ENCODE data around the gene DAB2IP. TPM values are rescaled to one million over a fixed set of nuclear protein-coding genes. Genes with fewer than 3 reads are reported as not detected.

The DAB2IP gene
- total RNA-seq, 1 experiment from 2014 or later: 4.0 TPM

DNA sequence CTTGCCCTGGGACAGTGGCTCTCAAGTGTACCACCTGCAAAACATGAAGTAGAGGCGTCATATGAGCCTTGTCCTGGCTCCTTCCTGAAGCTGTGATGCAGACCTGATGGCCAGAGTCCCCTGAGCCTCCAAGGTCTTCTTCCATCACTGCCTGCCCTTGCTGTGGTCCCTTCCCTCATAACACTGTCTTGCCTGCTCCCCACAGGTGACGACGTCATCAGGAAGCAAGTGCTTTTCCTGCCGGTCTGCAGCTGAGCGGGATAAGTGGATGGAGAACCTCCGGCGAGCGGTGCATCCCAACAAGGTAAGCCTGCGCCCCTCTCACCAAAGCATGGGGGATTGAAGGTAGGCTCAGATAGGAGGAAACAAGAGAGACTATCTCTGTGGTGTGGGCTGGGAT is 107.3 kb downstream of the DAB2IP start:
- DNase-seq (ENCODE audit: low read depth): no peak

DNA sequence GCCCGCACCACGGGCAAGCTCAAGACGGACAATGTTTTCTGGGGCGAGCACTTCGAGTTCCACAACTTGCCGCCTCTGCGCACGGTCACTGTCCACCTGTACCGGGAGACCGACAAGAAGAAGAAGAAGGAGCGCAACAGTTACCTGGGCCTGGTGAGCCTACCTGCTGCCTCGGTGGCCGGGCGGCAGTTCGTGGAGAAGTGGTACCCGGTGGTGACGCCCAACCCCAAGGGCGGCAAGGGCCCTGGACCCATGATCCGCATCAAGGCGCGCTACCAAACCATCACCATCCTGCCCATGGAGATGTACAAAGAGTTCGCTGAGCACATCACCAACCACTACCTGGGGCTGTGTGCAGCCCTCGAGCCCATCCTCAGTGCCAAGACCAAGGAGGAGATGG is 108.6 kb downstream of the DAB2IP start:
- DNase-seq (ENCODE audit: low read depth): no peak

DNA sequence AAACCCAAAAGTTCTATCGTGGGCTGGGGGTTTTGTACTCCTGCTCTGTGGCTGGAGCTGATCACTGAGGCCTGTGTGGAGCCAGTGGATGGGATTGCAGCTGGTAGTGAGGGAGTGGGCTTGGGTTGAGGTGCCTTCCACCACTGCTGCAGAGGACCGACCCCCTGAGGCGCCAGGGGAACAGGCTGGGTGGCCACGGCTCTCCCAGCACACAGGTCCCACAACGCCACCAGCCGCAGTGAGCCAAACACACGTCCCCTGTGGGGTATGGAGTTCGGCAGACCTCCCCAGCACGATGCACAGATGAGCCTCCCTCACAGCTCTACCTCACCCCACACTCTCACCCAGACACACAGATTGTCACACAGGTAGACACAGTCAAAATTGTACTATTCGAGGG is 109.1 kb downstream of the DAB2IP start:
- no peak for DNase-seq (ENCODE audit: low read depth)

DNA sequence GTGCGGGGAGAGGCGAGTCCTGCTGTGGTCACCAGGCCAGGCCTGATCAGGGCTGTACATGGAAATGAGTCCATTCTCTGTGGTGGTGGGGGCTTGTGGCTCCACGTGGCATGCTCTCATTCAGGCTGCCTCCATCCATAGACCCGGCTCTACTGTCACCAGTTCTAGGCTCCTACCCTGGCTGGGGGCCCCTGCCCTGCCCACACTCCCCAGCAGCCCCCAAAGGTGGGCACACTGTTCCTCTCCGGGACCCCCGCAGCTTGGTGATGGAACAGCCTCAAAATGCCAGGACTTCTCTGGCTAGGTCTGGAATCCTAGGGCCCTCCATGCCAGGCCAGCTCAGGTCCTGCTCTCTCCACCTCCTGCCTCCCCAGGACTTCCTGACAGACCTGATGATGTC is 111.7 kb downstream of the DAB2IP start:
- DNase-seq (ENCODE audit: low read depth): no peak

DNA sequence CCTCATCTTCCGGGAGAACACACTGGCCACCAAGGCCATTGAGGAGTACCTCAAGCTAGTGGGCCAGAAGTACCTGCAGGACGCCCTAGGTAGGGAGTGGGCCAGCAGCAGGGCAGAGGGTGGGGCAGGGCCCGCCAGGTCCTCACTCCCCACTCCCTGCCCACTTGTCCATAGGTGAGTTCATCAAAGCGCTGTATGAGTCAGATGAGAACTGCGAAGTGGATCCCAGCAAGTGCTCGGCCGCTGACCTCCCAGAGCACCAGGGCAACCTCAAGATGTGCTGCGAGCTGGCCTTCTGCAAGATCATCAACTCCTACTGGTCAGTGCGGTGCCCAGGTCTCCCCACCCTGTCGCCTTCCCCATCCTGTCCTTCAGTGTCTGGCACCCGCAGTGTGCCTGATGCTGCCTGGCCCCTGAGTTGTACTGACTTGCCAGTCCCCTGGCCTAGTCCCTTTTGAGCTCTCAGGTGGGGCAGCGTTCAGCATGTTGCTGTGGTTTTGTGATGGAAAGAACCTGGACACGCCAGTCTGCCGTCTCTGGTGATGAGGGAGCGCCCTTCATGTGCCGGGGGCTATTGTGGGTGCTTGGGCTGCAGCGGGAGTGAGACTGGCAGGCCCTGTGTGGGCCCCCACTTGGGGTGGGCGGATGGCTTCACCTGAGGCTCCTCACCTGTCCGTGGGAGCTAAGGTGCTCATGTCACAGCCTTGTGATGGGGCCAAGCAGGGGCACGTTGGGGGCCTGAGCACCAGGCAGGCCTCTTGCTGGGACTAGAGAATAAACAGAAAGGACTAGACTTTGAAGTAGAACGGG is 112.3 kb downstream of the DAB2IP start:
- no peak for DNase-seq (ENCODE audit: low read depth)

DNA sequence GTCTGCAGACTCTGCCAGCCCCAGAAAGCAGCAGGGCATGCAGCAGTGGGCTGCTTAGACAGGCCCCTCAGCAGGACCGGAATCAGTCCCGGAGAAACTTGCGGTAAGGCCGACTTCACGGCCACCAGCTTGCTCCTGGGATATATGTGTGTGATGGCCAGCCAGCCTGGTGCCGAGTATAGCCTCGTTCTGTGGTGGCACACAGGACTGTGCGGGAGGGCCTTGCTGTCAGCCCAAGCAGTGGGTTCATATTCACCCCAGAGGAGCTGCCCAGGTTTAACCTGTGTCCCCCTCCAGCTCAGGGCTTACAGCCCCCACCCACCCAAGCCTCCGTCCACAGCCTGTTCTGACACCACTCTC is 112.9 kb downstream of the DAB2IP start:
- no peak for DNase-seq (ENCODE audit: low read depth)

DNA sequence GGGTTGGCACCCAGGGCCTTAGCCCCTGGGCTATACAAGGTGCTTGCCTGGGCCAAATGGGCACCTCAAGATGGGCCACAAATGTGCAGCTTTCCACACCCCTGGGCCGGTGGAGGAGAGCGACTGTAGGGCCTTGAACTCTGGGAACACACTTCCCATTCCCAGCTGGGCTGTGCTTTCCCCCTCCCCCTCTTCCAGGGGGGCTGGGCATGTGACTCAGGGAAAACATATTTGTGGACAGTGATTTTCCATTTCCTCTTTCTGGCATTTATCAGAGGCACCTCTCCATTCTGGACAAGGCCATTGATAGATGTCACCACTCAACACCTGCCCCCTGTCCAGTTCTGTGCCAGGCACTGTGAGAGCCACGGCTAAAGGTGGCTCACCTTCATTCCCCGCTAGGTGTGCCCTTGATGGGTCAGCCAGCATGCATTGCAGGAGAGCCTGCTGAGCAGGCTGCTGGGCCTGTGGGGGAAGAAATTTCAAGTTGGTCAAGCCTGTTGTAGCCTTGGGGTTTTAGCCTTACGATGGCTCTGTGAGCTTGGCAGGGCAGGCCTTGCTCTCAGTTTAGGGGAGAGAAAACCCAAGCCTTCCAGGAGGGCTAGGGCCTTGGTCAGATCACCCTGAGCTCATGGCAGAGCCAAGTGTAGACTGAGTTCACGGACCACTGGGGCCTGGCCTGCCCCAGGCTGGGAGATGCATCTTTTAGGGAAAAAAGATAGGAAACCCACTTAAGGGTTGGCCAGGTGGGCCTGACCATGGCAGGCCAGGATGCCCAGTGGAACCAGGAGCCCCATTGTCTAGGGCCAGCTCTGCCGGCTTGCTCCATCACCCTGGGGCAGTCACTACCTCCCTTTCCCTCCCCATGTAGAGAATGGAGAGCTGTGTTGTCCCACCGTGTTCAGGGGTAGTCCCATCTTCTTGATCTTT is 113.9 kb downstream of the DAB2IP start:
- DNase-seq (ENCODE audit: low read depth): peak; percentile 68

DNA sequence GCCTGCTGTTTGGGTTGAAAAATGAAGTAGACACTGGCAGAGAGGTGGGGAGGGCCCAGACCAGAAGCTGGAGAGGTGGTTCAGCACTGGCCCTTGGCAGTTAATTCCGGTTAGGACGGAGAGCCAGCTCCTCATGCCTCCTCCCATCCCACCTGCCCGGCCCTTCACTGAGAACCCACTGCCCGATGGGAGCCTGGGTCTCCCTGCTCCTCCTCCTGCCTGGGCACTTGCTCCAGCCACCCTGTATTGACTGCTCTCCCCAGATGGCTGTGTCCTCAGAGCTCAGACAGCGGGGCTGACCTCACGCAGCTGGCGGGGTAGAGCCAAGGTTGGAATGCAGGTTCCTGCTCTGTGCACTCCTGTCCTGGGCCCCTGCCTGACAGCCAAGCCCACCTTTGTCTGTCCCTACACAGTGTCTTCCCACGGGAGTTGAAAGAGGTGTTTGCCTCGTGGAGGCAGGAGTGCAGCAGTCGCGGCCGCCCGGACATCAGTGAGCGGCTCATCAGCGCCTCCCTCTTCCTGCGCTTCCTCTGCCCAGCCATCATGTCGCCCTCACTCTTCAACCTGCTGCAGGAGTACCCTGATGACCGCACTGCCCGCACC is 114.7 kb downstream of the DAB2IP start:
- no peak for DNase-seq (ENCODE audit: low read depth)

DNA sequence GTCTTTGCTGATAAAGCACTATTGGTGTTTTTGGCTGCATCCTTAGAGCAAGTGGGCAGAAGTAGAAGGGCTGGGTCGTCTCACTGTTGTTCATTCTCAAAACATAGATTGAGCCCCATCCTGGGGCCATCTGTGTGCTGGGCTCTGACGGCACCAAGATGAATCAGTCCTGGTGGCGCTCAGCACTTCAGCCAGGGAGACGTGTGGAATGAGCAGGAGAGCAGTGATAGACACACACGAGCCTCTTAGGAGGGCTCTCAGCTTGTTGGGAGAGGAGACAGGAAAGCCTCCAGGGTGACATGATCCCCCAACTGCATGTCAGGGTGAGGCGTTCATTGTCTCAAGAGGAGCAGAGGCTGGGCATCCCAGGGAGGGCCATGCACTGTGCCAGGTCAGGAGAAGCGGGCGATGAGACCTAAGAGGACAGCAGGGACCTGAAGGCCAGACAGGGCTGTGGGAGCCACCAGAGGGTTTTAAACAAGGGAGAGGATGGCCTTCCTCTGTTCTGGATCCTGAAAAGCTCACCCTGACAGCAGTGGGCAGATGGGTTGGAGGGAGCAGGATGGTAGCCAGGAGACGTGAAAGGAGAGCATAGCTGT is 115.8 kb downstream of the DAB2IP start:
- DNase-seq (ENCODE audit: low read depth): no peak

DNA sequence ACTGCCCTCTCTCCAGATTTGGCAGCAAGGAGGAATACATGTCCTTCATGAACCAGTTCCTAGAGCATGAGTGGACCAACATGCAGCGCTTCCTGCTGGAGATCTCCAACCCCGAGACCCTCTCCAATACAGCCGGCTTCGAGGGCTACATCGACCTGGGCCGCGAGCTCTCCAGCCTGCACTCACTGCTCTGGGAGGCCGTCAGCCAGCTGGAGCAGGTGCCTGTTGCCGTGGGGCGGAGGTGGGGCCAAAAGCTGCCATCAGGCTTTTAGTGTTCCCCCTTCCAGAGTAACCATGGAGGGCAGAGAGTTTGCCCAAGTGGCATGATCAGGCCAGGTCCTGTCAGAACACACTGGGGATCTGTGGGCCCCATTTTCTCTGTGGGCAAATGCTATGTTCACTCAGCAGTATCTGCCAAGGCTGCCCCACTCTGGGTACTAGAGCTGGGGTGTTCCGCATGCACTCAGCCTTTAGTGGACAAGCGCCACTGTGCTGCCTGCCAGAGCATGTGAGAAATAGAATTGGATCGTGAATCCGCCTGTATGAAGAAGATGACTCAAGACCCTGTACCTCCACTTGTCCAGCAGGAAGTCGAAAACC is 117.1 kb downstream of the DAB2IP start:
- DNase-seq (ENCODE audit: low read depth): no peak

DNA sequence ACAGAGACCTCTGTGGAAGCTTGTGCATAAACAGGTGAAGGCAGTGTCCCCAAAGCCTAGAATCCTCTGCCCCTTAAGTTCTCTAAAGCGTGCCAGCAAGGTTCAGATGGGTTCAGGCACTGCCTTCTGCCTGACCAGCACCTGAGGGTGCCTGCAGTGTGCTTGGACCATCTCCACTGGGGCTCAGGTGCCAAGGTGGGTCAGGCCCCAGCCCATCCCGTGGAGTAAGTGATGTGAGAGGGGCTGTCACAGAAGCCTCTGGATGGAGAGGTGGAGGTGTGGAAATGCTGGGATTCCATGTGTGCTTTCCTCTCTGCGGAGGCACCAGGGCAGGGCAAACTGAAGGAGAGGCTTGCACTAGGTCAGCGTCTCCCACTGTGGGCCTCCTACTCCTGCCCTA is 118.5 kb downstream of the DAB2IP start:
- DNase-seq (ENCODE audit: low read depth): no peak

DNA sequence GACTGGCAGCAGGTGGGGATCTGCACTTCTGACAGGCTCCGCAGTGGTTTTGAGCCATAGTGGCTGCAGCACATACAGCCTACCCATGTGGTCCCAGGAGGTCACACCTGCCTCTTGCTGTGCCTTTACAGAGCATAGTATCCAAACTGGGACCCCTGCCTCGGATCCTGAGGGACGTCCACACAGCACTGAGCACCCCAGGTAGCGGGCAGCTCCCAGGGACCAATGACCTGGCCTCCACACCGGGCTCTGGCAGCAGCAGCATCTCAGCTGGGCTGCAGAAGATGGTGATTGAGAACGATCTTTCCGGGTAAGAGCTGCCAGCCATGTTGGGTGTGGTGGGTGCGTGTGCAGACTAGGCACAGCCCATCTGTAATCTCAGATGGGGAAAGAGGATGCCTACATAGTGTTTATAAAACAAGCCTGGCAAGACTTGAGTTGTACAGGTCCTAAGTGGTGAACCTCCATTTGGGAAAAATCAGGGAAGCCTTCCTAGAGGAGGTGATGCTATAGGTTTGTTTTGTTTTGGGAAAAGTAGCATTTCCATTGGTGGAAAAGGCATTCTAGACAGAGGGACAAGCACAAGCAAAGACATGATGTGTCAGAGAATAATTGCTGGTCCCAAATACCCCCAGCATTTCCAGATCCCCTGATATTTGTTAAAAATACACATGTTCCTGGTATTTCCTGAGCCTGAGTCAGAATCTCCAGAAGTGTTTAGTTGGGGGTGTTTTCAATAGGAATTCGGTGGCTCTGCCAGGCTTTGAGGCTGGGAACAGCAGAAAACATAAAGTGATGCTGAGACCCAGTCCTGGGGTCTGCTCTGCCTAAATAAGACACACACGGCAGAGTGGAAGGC is 119.2 kb downstream of the DAB2IP start:
- DNase-seq (ENCODE audit: low read depth): peak; percentile 16

DNA sequence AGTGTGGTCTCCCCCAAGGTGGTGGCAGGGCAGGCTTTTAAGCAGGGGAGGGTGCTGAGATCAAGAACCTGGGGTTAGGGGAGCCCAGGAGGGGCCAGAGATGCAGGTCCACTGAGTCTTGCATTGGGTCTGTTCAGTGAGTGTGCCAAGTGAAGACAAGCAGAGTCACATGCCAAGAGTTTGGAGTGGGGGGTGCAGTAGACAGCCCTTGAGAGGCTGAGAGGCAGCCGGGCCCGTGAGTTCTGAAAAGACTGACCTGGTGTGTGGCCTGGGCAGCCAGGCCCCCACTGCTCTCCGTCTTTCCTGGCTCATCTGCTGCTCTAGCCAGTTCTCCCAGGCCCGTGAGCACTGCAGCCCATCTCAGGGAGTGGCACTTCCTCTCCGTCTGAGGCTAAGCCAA is 120.0 kb downstream of the DAB2IP start:
- DNase-seq (ENCODE audit: low read depth): no peak

DNA sequence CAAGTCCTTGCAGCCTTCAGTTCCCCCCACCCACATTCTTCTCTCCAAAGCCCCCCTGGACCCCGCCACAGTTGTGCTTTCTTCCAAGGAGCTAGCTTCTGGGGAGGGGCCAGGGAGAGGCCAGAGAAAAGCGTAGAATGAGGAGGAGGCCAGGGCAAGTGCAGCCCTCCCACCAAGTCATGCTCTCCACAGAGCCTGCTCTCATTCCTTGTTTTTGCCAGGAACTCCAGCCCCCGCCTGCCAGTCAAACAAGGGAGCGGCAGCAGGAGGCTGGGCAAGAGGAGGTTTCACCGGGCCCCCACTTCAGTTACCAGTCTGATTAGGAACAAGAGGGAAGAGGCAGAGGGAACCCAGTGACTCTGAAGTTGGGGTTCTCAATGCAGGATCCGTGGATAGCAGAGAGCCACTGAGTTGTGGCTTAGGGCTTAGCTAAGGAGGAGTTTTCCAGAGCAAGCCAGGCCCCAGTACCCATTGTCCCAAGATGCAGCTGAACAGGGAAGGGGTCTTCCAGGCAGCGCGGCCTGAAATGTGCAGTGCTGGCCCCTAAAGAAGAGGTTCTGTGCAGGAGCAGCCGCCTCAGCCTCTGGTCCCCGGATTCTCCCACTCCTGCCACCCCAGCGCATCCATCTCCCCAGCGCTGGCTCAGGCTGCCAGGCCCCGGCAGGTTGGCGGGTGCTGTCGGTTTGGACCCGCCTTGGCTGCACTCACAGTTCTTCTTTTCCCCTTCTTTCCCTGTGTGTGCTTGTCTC is 120.6 kb downstream of the DAB2IP start:
- DNase-seq (ENCODE audit: low read depth): no peak

DNA sequence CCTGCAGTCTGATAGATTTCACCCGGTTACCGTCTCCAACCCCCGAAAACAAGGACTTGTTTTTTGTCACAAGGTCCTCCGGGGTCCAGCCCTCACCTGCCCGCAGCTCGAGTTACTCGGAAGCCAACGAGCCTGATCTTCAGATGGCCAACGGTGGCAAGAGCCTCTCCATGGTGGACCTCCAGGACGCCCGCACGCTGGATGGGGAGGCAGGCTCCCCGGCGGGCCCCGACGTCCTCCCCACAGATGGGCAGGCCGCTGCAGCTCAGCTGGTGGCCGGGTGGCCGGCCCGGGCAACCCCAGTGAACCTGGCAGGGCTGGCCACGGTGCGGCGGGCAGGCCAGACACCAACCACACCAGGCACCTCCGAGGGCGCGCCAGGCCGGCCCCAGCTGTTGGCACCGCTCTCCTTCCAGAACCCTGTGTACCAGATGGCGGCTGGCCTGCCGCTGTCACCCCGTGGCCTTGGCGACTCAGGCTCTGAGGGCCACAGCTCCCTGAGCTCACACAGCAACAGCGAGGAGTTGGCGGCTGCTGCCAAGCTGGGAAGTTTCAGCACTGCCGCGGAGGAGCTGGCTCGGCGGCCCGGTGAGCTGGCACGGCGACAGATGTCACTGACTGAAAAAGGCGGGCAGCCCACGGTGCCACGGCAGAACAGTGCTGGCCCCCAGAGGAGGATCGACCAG is 121.3 kb downstream of the DAB2IP start:
- no peak for DNase-seq (ENCODE audit: low read depth)

DNA sequence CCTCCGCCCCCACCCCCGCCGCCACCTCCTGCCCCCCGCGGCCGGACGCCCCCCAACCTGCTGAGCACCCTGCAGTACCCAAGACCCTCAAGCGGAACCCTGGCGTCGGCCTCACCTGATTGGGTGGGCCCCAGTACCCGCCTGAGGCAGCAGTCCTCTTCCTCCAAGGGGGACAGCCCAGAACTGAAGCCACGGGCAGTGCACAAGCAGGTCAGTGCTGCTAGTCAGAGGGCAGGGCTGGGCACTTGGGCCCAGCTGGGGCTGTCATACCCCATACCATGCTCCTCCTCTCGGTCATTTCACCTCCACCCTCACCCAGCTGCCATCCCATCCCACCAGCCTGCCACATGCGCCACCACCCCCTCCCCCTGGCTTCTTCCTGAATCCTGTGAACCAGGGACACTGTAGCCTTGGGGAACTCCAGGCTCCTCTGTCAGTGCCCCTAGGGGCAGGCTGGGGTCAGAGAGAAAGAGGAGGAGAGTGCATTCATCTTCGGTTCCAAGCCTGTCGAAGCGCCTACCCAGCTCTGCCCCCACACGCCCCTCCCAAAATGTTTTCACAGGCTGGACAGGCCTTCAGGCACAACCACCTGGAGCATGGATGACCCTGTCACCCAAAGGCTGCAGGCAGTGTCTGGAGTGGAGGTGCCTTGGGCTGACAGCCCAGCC is 122.0 kb downstream of the DAB2IP start:
- DNase-seq (ENCODE audit: low read depth): no peak

DNA sequence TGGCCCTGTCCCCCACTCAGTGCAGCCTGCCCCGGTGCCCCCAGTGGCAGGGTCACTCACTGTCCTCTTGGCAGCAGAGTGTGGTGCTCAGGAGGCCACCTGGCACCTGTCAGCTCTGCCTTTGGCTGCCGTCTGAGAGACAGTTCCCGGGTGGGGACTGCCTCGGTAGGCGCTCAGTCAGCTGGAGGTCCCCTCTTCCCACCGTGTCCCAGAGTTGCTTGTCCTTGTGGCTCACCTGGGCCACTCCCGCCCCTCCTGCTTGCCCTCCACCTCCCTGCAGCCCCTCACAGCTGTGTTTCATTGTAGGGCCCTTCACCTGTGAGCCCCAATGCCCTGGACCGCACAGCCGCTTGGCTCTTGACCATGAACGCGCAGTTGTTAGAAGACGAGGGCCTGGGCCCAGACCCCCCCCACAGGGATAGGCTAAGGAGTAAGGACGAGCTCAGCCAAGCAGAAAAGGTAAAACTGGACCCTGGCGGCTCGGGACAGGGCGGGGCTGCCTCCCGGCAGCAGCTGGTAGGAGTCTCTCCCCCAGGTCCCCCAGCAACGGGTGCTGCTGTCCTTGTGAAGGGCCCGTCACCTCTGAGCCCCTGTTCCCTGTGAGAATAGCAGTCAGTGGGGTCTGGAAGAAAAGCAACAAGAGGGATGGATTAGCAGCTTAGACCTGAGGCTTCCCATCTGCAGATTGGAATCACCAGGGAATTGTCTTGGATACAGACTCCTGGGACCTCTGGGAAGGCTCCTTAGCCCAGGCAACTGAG is 122.7 kb downstream of the DAB2IP start:
- DNase-seq (ENCODE audit: low read depth): no peak
